ENCODE data around the gene VASH2. TPM values are rescaled to one million over a fixed set of nuclear protein-coding genes. Genes with fewer than 3 reads are reported as not detected.
A peak's percentile ranks its signal among the peaks of the same experiment; 100 is the strongest.

VASH2 gene
- total RNA-seq, 1 experiment from 2014 or later: 5.8 TPM

- Mint-ChIP-seq H3K36me3 (ENCODE audit: insufficient read depth, unreplicated experiment) (peaks cover 17% of the 10 kb centered on the region), H3K27ac (ENCODE audit: unreplicated experiment) (peak overlapping the region; percentile 58), H3K4me3 (ENCODE audit: low read depth, unreplicated experiment) (peak overlapping the region; percentile 91), H3K27me3 (ENCODE audit: unreplicated experiment) (no peaks in the 10 kb centered on the region), H3K9me3 (ENCODE audit: low read depth, unreplicated experiment) (no peaks in the 10 kb centered on the region), H3K4me1 (ENCODE audit: low read depth, unreplicated experiment) (peaks cover 6% of the 10 kb centered on the region)
- CTCF ChIA-PET: no interaction called here
- DNase-seq: no peak
- BruUV-seq (replicated peaks): no TSS peak
- intact Hi-C loops (cut with micrococcal nuclease; ENCODE audit: unreplicated experiment): loop anchor here (5.0 kb wide), 1 partner anchor 197 kb away; no protein-coding TSS in a partner anchor
- TF ChIP-seq CTCF (IDR thresholded peaks at IDR 0.05; ENCODE audit: unreplicated experiment): no peak
These were observed 64.3 kb downstream of the VASH2 start for GRCh38 chr1:213014642-213015041.

GRCh38 chr1:213015099-213016050 lies 65.0 kb downstream of the VASH2 start, which contains the start of gene ANGEL2:
Gene ANGEL2 (minus strand): TSS chr1:213015867. CDS start chr1:213015671, 196 bp downstream.
- CTCF ChIA-PET: interaction anchor here (0.7 kb wide), 1 partner anchor 36 kb away, joined by 3 read pairs; the partner anchor contains the start of gene RPS6KC1
- no peak for TF ChIP-seq CTCF (IDR thresholded peaks at IDR 0.05; ENCODE audit: unreplicated experiment)
- H3K27me3 Mint-ChIP-seq (ENCODE audit: unreplicated experiment): no peaks in the 10 kb centered on the region
- H3K4me1 Mint-ChIP-seq (ENCODE audit: low read depth, unreplicated experiment): peaks cover 6% of the 10 kb centered on the region
- H3K27ac Mint-ChIP-seq (ENCODE audit: unreplicated experiment): peak within 1 kb of the TSS; percentile 58
- H3K36me3 Mint-ChIP-seq (ENCODE audit: insufficient read depth, unreplicated experiment): peaks cover 17% of the 10 kb centered on the region
- H3K4me3 Mint-ChIP-seq (ENCODE audit: low read depth, unreplicated experiment): peak within 1 kb of the TSS; percentile 91
- no peaks in the 10 kb centered on the region for H3K9me3 Mint-ChIP-seq (ENCODE audit: low read depth, unreplicated experiment)
- BruUV-seq (replicated peaks): TSS peak; percentile 41
- peak; percentile 96 for DNase-seq
- intact Hi-C loops (cut with micrococcal nuclease; ENCODE audit: unreplicated experiment): no loop called here

GRCh38 chr1:213017447-213018273 lies 67.3 kb downstream of the VASH2 start:
- Mint-ChIP-seq H3K9me3 (ENCODE audit: low read depth, unreplicated experiment) (no peaks in the 10 kb centered on the region), H3K27me3 (ENCODE audit: unreplicated experiment) (no peaks in the 10 kb centered on the region), H3K4me3 (ENCODE audit: low read depth, unreplicated experiment) (no peak overlapping the region), H3K4me1 (ENCODE audit: low read depth, unreplicated experiment) (peaks cover 6% of the 10 kb centered on the region), H3K36me3 (ENCODE audit: insufficient read depth, unreplicated experiment) (peaks cover 17% of the 10 kb centered on the region), H3K27ac (ENCODE audit: unreplicated experiment) (no peak overlapping the region)
- BruUV-seq (replicated peaks): no TSS peak
- no peak for DNase-seq
- intact Hi-C loops (cut with micrococcal nuclease; ENCODE audit: unreplicated experiment): no loop called here
- no peak for TF ChIP-seq CTCF (IDR thresholded peaks at IDR 0.05; ENCODE audit: unreplicated experiment)
- CTCF ChIA-PET: no interaction called here

GRCh38 chr1:213019450-213019849 lies 69.1 kb downstream of the VASH2 start:
- Mint-ChIP-seq H3K9me3 (ENCODE audit: low read depth, unreplicated experiment) (no peaks in the 10 kb centered on the region), H3K36me3 (ENCODE audit: insufficient read depth, unreplicated experiment) (peaks cover 17% of the 10 kb centered on the region), H3K27me3 (ENCODE audit: unreplicated experiment) (no peaks in the 10 kb centered on the region), H3K4me1 (ENCODE audit: low read depth, unreplicated experiment) (no peaks in the 10 kb centered on the region), H3K27ac (ENCODE audit: unreplicated experiment) (no peak overlapping the region), H3K4me3 (ENCODE audit: low read depth, unreplicated experiment) (no peak overlapping the region)
- TF ChIP-seq CTCF (IDR thresholded peaks at IDR 0.05; ENCODE audit: unreplicated experiment): no peak
- intact Hi-C loops (cut with micrococcal nuclease; ENCODE audit: unreplicated experiment): no loop called here
- CTCF ChIA-PET: interaction anchor here (0.6 kb wide), 1 partner anchor 17 kb away, joined by 3 read pairs; no protein-coding TSS in a partner anchor
- no peak for DNase-seq
- BruUV-seq (replicated peaks): no TSS peak

All from Calu3 (cell line).